Stomach smooth muscle (tissue), 2 donors: ENCODE results near the gene SMKR1.
"Not testable (repeated sequence)": the region's sequence is repeated elsewhere in the genome, so short reads cannot be mapped to it uniquely, and the experiment has no call there.

Experiments used
- H3K27ac ChIP-seq: one replicate; pipeline ENCODE4 v1.7.0; 2013; ENCODE audit warnings: mild to moderate bottlenecking, low read length, inconsistent platforms
- H3K27me3 ChIP-seq, 2 donors: one replicate each; pipeline ENCODE4 v1.7.0; 2013; ENCODE audit warnings: low read length in 2 of 2; ENCODE audit not compliant: insufficient read depth in 2 of 2, control insufficient read depth in 1 of 2
- H3K36me3 ChIP-seq, 2 donors: one replicate each; pipeline ENCODE4 v1.7.0; 2013; ENCODE audit warnings: low read length in 2 of 2; ENCODE audit not compliant: control insufficient read depth in 2 of 2, insufficient read depth in 2 of 2
- H3K4me1 ChIP-seq: one replicate; pipeline ENCODE4 v1.7.0; 2013; ENCODE audit warnings: low read length; ENCODE audit not compliant: control insufficient read depth, insufficient read depth
- H3K4me3 ChIP-seq, 2 donors: one replicate each; pipeline ENCODE4 v1.7.0; 2013; ENCODE audit warnings: low read length in 2 of 2
- H3K9ac ChIP-seq, 2 donors: one replicate each; pipeline ENCODE4 v1.7.0; 2013; ENCODE audit warnings: low read length in 2 of 2, mild to moderate bottlenecking in 1 of 2
- H3K9me3 ChIP-seq, 2 donors: one replicate each; pipeline ENCODE4 v1.7.0; 2013; ENCODE audit warnings: low read length in 2 of 2; ENCODE audit not compliant: control insufficient read depth in 2 of 2
- donor health status: healthy.
- donor health status: Pancreatic carcinoma.

Gene SMKR1

GRCh38 chr7:129465080-129465479 is 37.3 kb upstream of the SMKR1 start:
- Histone ChIP-seq H3K36me3 (no peaks in the 10 kb centered on the region), H3K4me3 (no peak overlapping the region), H3K9ac (no peak overlapping the region), H3K9me3 (no peaks in the 10 kb centered on the region), H3K27me3 (no peaks in the 10 kb centered on the region), H3K27ac (no peak overlapping the region), H3K4me1 (no peaks in the 10 kb centered on the region)

- no peak overlapping the region for H3K27ac ChIP-seq
Observed at GRCh38 chr7:129466796-129467195, 35.5 kb upstream of the SMKR1 start.

GRCh38 chr7:129468087-129468486 is 34.2 kb upstream of the SMKR1 start:
- Histone ChIP-seq H3K36me3 (no peaks in the 10 kb centered on the region), H3K9ac (no peak overlapping the region), H3K9me3 (no peaks in the 10 kb centered on the region), H3K27ac (no peak overlapping the region), H3K27me3 (no peaks in the 10 kb centered on the region), H3K4me1 (no peaks in the 10 kb centered on the region), H3K4me3 (no peak overlapping the region)

More at GRCh38 chr7:129466796-129467195, 35.5 kb upstream of the SMKR1 start:
- Histone ChIP-seq H3K9ac (no peak overlapping the region), H3K4me3 (no peak overlapping the region), H3K9me3 (no peaks in the 10 kb centered on the region), H3K36me3 (no peaks in the 10 kb centered on the region), H3K27me3 (no peaks in the 10 kb centered on the region), H3K4me1 (no peaks in the 10 kb centered on the region)

- Histone ChIP-seq H3K36me3 (no peaks in the 10 kb centered on the region), H3K27me3 (no peaks in the 10 kb centered on the region), H3K27ac (no peak overlapping the region), H3K9ac (no peak overlapping the region), H3K9me3 (no peaks in the 10 kb centered on the region), H3K4me3 (no peak overlapping the region), H3K4me1 (no peaks in the 10 kb centered on the region)
Observed at GRCh38 chr7:129468547-129468946, 33.8 kb upstream of the SMKR1 start.

GRCh38 chr7:129469930-129470329 is 32.4 kb upstream of the SMKR1 start:
- Histone ChIP-seq H3K9ac (no peak overlapping the region), H3K27ac (no peak overlapping the region)

GRCh38 chr7:129470411-129470810 is 31.9 kb upstream of the SMKR1 start:
- Histone ChIP-seq H3K4me3 (no peak overlapping the region), H3K27me3 (no peaks in the 10 kb centered on the region), H3K27ac (no peak overlapping the region), H3K9me3 (no peaks in the 10 kb centered on the region), H3K9ac (no peak overlapping the region), H3K4me1 (no peaks in the 10 kb centered on the region), H3K36me3 (no peaks in the 10 kb centered on the region)

More at GRCh38 chr7:129469930-129470329, 32.4 kb upstream of the SMKR1 start:
- H3K36me3 ChIP-seq: no peaks in the 10 kb centered on the region
- no peak overlapping the region for H3K4me3 ChIP-seq
- H3K27me3 ChIP-seq: no peaks in the 10 kb centered on the region
- no peaks in the 10 kb centered on the region for H3K4me1 ChIP-seq
- H3K9me3 ChIP-seq: no peaks in the 10 kb centered on the region

- Histone ChIP-seq H3K9me3 (no peaks in the 10 kb centered on the region), H3K27ac (no peak overlapping the region), H3K4me3 (no peak overlapping the region), H3K4me1 (no peaks in the 10 kb centered on the region), H3K27me3 (no peaks in the 10 kb centered on the region), H3K36me3 (no peaks in the 10 kb centered on the region), H3K9ac (no peak overlapping the region)
Observed at GRCh38 chr7:129471402-129471827, 30.9 kb upstream of the SMKR1 start.

GRCh38 chr7:129475931-129476330 is 26.4 kb upstream of the SMKR1 start:
- not testable (repeated sequence) for H3K36me3 ChIP-seq, H3K4me3 ChIP-seq, H3K27ac ChIP-seq

GRCh38 chr7:129476398-129476797 is 25.9 kb upstream of the SMKR1 start:
- not testable (repeated sequence) for H3K4me3 ChIP-seq, H3K27me3 ChIP-seq, H3K36me3 ChIP-seq, H3K4me1 ChIP-seq, H3K27ac ChIP-seq, H3K9me3 ChIP-seq, H3K9ac ChIP-seq

More at GRCh38 chr7:129475931-129476330, 26.4 kb upstream of the SMKR1 start:
- not testable (repeated sequence) for H3K27me3 ChIP-seq, H3K4me1 ChIP-seq, H3K9me3 ChIP-seq, H3K9ac ChIP-seq

- Histone ChIP-seq H3K27me3 (no peaks in the 10 kb centered on the region), H3K27ac (no peak overlapping the region), H3K9ac (no peak overlapping the region), H3K4me1 (no peaks in the 10 kb centered on the region), H3K9me3 (no peaks in the 10 kb centered on the region), H3K36me3 (no peaks in the 10 kb centered on the region), H3K4me3 (no peak overlapping the region)
Observed at GRCh38 chr7:129479831-129480230, 22.5 kb upstream of the SMKR1 start.

GRCh38 chr7:129480674-129481363 is 21.5 kb upstream of the SMKR1 start:
- Histone ChIP-seq H3K27ac (no peak overlapping the region), H3K9ac (no peak overlapping the region), H3K36me3 (no peaks in the 10 kb centered on the region), H3K9me3 (no peaks in the 10 kb centered on the region), H3K4me3 (no peak overlapping the region), H3K27me3 (no peaks in the 10 kb centered on the region), H3K4me1 (no peaks in the 10 kb centered on the region)
